Muscle layer of duodenum (tissue), 2 donors: ENCODE results near the gene KCNIP1.

Experiments used
- H3K27ac ChIP-seq: one replicate; pipeline ENCODE4 v1.7.0; 2013; ENCODE audit warnings: mild to moderate bottlenecking, low read length
- H3K27me3 ChIP-seq: one replicate; pipeline ENCODE4 v1.7.0; 2013; ENCODE audit warnings: low read depth, mild to moderate bottlenecking, control low read depth, low read length
- H3K36me3 ChIP-seq, 2 donors: one replicate each; pipeline ENCODE4 v1.7.0; 2013; ENCODE audit warnings: low read length in 2 of 2, control low read depth in 1 of 2, mild to moderate bottlenecking in 1 of 2; ENCODE audit not compliant: insufficient read depth in 2 of 2, control insufficient read depth in 1 of 2
- H3K4me1 ChIP-seq, 2 donors: one replicate each; pipeline ENCODE4 v1.7.0; 2013; ENCODE audit warnings: low read length in 2 of 2, mild to moderate bottlenecking in 2 of 2, control low read depth in 1 of 2, moderate library complexity in 1 of 2; ENCODE audit not compliant: insufficient read depth in 2 of 2, control insufficient read depth in 1 of 2
- H3K4me3 ChIP-seq, 2 donors: one replicate each; pipeline ENCODE4 v1.7.0; 2013; ENCODE audit warnings: low read length in 2 of 2, low read depth in 1 of 2, mild to moderate bottlenecking in 1 of 2
- H3K9me3 ChIP-seq, 2 donors: one replicate each; pipeline ENCODE4 v1.7.0; 2013; ENCODE audit warnings: low read length in 2 of 2, control low read depth in 1 of 2, mild to moderate bottlenecking in 1 of 2; ENCODE audit not compliant: control insufficient read depth in 1 of 2
- donor health status: healthy.

The KCNIP1 gene

DNA sequence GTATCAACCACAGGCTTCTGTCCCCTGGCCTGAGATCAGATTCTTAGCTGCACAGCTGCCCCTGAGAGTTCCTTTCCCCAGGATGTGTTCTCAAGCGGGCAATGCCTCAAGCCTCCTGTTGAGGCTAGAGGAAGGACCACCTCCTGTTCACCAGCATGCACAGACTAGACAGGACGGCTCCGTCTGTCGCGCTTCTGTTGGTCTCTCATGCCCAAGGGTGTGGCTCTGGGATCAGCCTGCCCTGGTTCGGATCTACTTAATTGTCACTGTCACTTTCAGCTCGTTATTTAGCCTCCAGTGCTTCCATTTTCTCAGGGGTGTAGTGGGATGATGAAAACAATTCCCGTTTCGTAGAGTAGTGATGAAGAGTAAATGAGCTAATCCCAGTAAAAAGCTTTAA, 103.1 kb downstream of the KCNIP1 start:
- Histone ChIP-seq H3K4me3 (no peak overlapping the region), H3K36me3 (no peaks in the 10 kb centered on the region), H3K27ac (no peak overlapping the region), H3K27me3 (no peaks in the 10 kb centered on the region), H3K4me1 (no peaks in the 10 kb centered on the region), H3K9me3 (no peaks in the 10 kb centered on the region)

DNA sequence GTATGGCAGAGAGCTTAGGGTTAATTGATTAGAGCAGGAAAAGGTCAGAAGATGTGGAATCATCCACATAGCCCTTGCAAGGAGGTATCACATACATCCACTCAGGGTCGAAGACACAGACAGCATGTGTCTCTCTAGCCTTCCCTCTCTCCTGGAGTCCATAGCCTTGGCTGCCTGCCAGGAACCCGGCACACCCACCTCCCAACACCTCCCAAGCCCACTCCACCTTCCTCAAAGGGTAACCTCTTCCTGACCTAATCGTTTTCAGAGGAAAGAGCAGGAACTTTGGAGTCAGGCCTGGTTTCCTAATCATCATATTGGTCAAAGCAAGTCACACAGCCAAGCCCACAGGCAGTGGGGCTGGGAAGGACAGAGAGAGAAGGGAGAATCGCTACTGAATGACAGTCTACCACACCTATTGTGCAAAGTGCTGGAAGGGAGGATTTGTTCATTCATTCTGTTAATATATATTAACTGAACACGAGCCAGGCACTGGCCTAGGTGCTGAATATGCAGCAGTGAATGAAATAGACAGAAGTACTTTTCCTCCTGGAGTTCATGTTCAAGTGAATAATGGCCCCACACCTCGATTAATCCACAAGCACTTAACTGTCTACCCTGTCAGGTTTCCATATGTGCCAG, 107.8 kb downstream of the KCNIP1 start:
- Histone ChIP-seq H3K4me3 (no peak overlapping the region), H3K36me3 (no peaks in the 10 kb centered on the region), H3K4me1 (peaks cover 0 to 4% of the 10 kb centered on the region in 2 donors), H3K27me3 (no peaks in the 10 kb centered on the region), H3K27ac (no peak overlapping the region), H3K9me3 (no peaks in the 10 kb centered on the region)

- Histone ChIP-seq H3K4me3 (no peak overlapping the region), H3K9me3 (no peaks in the 10 kb centered on the region), H3K4me1 (peaks cover 0 to 4% of the 10 kb centered on the region in 2 donors), H3K36me3 (no peaks in the 10 kb centered on the region), H3K27me3 (no peaks in the 10 kb centered on the region), H3K27ac (no peak overlapping the region)
These were observed 108.4 kb downstream of the KCNIP1 start for GRCh38 chr5:170612256-170612678.

- Histone ChIP-seq H3K4me3 (no peak overlapping the region), H3K36me3 (no peaks in the 10 kb centered on the region), H3K4me1 (peaks cover 0 to 4% of the 10 kb centered on the region in 2 donors), H3K27me3 (no peaks in the 10 kb centered on the region), H3K27ac (no peak overlapping the region), H3K9me3 (no peaks in the 10 kb centered on the region)
These were observed 110.3 kb downstream of the KCNIP1 start for GRCh38 chr5:170614065-170614490.

DNA sequence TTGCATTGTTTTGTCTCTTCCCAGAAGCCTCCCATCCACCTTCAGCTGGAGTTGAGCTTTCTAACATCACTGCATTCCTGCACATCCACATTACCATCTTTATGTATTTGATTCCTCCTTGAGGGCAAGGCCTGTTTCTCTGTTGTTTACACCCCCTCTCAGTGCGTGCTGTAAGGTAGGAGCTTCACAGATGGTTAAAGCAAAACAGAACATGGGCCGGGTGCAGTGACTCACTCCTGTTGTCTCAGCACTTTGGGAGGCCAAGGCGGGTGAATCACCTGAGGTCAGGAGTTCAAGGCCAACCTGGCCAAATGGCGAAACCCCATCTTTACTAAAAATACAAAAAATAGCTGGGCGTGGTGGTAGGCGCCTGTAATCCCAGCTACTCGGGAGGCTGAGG, 110.9 kb downstream of the KCNIP1 start:
- no peaks in the 10 kb centered on the region for H3K9me3 ChIP-seq
- peaks cover 0 to 4% of the 10 kb centered on the region in 2 donors for H3K4me1 ChIP-seq
- H3K4me3 ChIP-seq = no peak overlapping the region
- H3K27ac ChIP-seq = no peak overlapping the region
- H3K36me3 ChIP-seq = no peaks in the 10 kb centered on the region
- H3K27me3 ChIP-seq = no peaks in the 10 kb centered on the region

DNA sequence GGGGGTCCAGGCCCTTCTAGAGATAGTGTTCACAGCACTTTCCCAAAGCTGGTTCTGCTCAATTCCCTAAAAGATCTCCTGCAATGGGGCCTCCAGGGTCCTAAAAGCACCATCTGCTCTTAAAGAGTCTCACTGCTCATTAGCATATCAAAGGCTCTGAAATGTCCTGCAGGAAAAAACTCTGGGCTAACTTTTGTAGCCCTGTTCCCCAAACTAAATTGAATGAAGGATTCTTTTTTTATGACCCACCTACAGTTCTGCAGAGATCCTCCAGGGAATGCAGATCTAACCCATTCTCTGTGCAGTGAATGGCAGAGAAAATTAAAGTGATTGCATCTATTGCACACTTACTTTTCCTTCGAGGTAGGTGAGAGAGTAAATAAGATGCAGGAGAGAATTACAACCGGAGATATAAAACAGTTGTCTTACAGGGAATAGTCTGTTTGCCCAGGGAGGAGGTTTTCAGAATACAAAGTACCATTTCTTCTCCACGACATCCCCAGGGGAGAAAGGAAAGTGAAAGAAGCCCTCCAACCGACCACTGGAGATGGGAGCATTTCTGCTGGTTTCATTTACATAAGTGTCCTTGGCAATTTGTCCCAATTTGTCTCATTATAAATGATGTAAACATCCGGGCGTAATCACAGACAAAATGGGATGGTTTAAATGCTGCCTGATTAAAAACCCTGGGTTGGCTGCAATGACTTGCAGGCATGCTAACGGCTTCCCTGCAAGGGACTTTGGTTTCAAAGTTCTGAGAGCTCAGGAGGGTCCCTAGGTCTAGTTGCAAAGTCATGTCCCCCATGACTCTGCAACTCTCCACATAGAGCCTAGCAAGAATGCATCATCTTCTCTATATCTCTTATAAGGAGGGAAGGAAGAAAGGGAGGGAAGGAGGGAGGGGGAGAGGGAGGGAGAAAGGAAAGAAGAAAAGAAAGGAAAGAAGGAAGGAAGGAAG, 114.0 kb downstream of the KCNIP1 start:
- no peak overlapping the region for H3K4me3 ChIP-seq
- H3K36me3 ChIP-seq = no peaks in the 10 kb centered on the region
- H3K4me1 ChIP-seq = peaks cover 0 to 4% of the 10 kb centered on the region in 2 donors
- H3K27ac ChIP-seq = no peak overlapping the region
- no peaks in the 10 kb centered on the region for H3K27me3 ChIP-seq
- H3K9me3 ChIP-seq = no peaks in the 10 kb centered on the region

GRCh38 chr5:170619869-170620268, 116.0 kb downstream of the KCNIP1 start:
- Histone ChIP-seq H3K4me1 (no peaks in the 10 kb centered on the region), H3K9me3 (no peaks in the 10 kb centered on the region), H3K4me3 (no peak overlapping the region), H3K36me3 (no peaks in the 10 kb centered on the region), H3K27me3 (no peaks in the 10 kb centered on the region), H3K27ac (no peak overlapping the region)

DNA sequence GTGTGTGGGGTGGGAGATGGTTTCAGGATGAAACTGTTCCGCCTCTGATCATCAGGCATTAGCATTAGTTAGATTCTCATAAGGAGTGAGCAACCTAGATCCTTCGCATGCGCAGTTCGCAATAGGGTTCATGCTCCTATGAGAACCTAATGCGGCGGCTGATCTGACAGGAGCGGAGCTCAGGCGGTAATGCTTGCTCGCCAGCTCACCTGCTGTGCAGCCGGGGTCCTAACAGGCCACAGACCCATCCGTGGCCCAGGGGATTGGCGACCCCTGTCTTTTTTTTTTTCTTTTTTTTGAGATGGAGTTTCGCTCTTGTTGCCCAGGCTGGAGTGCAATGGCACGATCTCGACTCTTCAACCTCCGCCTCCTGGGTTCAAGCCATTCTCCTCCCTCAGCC, 119.1 kb downstream of the KCNIP1 start:
- Histone ChIP-seq H3K4me3 (no peak overlapping the region), H3K27ac (no peak overlapping the region), H3K36me3 (no peaks in the 10 kb centered on the region), H3K4me1 (no peaks in the 10 kb centered on the region), H3K9me3 (no peaks in the 10 kb centered on the region), H3K27me3 (no peaks in the 10 kb centered on the region)

- H3K9me3 ChIP-seq = no peaks in the 10 kb centered on the region
- H3K27me3 ChIP-seq = no peaks in the 10 kb centered on the region
- no peak overlapping the region for H3K27ac ChIP-seq
- H3K36me3 ChIP-seq = no peaks in the 10 kb centered on the region
- H3K4me1 ChIP-seq = no peaks in the 10 kb centered on the region
- H3K4me3 ChIP-seq = no peak overlapping the region
These were observed 119.9 kb downstream of the KCNIP1 start for GRCh38 chr5:170623576-170624181.

GRCh38 chr5:170625221-170626165, 121.7 kb downstream of the KCNIP1 start:
- no peaks in the 10 kb centered on the region for H3K4me1 ChIP-seq
- no peak overlapping the region for H3K4me3 ChIP-seq
- no peak overlapping the region for H3K27ac ChIP-seq

More at GRCh38 chr5:170625221-170626165, 121.7 kb downstream of the KCNIP1 start:
- H3K9me3 ChIP-seq = no peaks in the 10 kb centered on the region
- no peaks in the 10 kb centered on the region for H3K36me3 ChIP-seq
- no peaks in the 10 kb centered on the region for H3K27me3 ChIP-seq
